Keratinocyte (primary cell): Measurements from ENCODE around the gene CAND2. TPM values are rescaled to one million over a fixed set of nuclear protein-coding genes. Genes with fewer than 3 reads are reported as not detected.
A peak's percentile ranks its signal among the peaks of the same experiment; 100 is the strongest.

Experiments used
- DNase-seq: peaks from one replicate; pipeline ENCODE4 v3.0.0-alpha.2; 2011; ENCODE audit warnings: low read depth, missing footprints, low spot score
- FAIRE-seq: peaks from 2 replicates; lab custom pipeline; 2011; peaks lifted over from hg19 to GRCh38; lab: Jason Lieb, UNC
- H2AFZ ChIP-seq: 2 replicates; pipeline ENCODE4 v1.6.0; 2012; ENCODE audit warnings: low read length, control low read depth, inconsistent platforms; ENCODE audit not compliant: control insufficient read depth
- H3K27ac ChIP-seq: 2 replicates; pipeline ENCODE4 v1.5.1; 2011; ENCODE audit warnings: low read length; ENCODE audit not compliant: control insufficient read depth, insufficient read depth
- H3K27me3 ChIP-seq: 3 replicates; pipeline ENCODE4 v1.6.0; 2011; ENCODE audit warnings: low read length; ENCODE audit not compliant: control insufficient read depth, insufficient read depth; ENCODE audit errors: extremely low read depth
- H3K36me3 ChIP-seq, 2 experiments: 2 replicates in 1 of 2; 3 replicates in 1 of 2; pipeline ENCODE4 v1.5.1; 2011; ENCODE audit warnings: low read length in 2 of 2, mild to moderate bottlenecking in 1 of 2; ENCODE audit not compliant: control insufficient read depth in 2 of 2, insufficient read depth in 2 of 2; ENCODE audit errors: extremely low read depth in 1 of 2
- H3K4me1 ChIP-seq: 3 replicates; pipeline ENCODE4 v1.5.1; 2011; ENCODE audit warnings: low read length; ENCODE audit not compliant: control insufficient read depth, insufficient read depth; ENCODE audit errors: extremely low read depth
- H3K4me2 ChIP-seq: 3 replicates; pipeline ENCODE4 v1.6.0; 2011; ENCODE audit warnings: low read depth, low read length; ENCODE audit not compliant: control insufficient read depth, insufficient read depth; ENCODE audit errors: extremely low read depth
- H3K4me3 ChIP-seq, 3 experiments: fragments of 200-600 bp in 1 of 3; sonication (generic) in 1 of 3; 2 replicates in 2 of 3; 3 replicates in 1 of 3; pipeline ENCODE4 v1.5.1; 2011 to 2016; ENCODE audit warnings: low read length in 3 of 3, mild to moderate bottlenecking in 3 of 3, control low read depth in 2 of 3, inconsistent platforms in 1 of 3, low read depth in 1 of 3, mixed read lengths in 1 of 3, mixed run types in 1 of 3, moderate library complexity in 1 of 3; ENCODE audit not compliant: control insufficient read depth in 2 of 3, insufficient read depth in 2 of 3; ENCODE audit errors: extremely low read depth in 1 of 3
- H3K79me2 ChIP-seq: 2 replicates; pipeline ENCODE4 v1.6.0; 2012; ENCODE audit warnings: low read length; ENCODE audit not compliant: control insufficient read depth, insufficient read depth
- H3K9ac ChIP-seq: 3 replicates; pipeline ENCODE4 v1.6.0; 2011; ENCODE audit warnings: low read length; ENCODE audit not compliant: control insufficient read depth, insufficient read depth; ENCODE audit errors: extremely low read depth
- H3K9me1 ChIP-seq: 3 replicates; pipeline ENCODE4 v1.6.0; 2011; ENCODE audit warnings: low read length; ENCODE audit not compliant: control insufficient read depth, insufficient read depth; ENCODE audit errors: extremely low read depth
- H3K9me3 ChIP-seq: 2 replicates; pipeline ENCODE4 v1.5.1; 2012; ENCODE audit warnings: low read depth, low read length; ENCODE audit not compliant: control insufficient read depth
- H4K20me1 ChIP-seq: 3 replicates; pipeline ENCODE4 v1.6.0; 2011; ENCODE audit warnings: low read length; ENCODE audit not compliant: control insufficient read depth, insufficient read depth; ENCODE audit errors: extremely low read depth
- CTCF ChIP-seq, 3 experiments: IDR thresholded peaks in 1 of 3; conservative IDR thresholded peaks in 1 of 3; optimal IDR thresholded peaks in 1 of 3; 2 replicates in 2 of 3; 3 replicates in 1 of 3; pipeline versions ENCODE3 to v1.5.1; 2011; ENCODE audit warnings: low read length in 3 of 3, mild to moderate bottlenecking in 3 of 3, moderate library complexity in 2 of 3, control low read depth in 1 of 3, inconsistent platforms in 1 of 3; ENCODE audit not compliant: insufficient read depth in 2 of 3; ENCODE audit errors: extremely low read depth in 1 of 3
- EZH2 ChIP-seq: IDR thresholded peaks from one replicate; pipeline ENCODE4 v1.6.1; 2012; ENCODE audit warnings: inconsistent platforms, mild to moderate bottlenecking, low read length, moderate library complexity
- dilution Hi-C: fragments of 300-500 bp; cut with MboI; formaldehyde crosslinking; loops from one replicate; pipeline ENCODE4 v1.7.0; 2020; ENCODE audit warnings: low sequenced_read_pairs; ENCODE audit not compliant: extremely low pct_ligation_motif_present
- polyA plus RNA-seq, 5 experiments: library from polyadenylated mRNA; depleted of rRNA in 3 of 5; stranded (reverse) in 3 of 5; stranded (forward) in 1 of 5; unstranded in 1 of 5; fragments of >200 nt; gene quantifications; 1 replicate in 1 of 5; 2 replicates in 3 of 5; 3 replicates in 1 of 5; pipeline versions ENCODE4 v1.2.1 to v1.2.3, GENCODE V29; 2011 to 2012; ENCODE audit warnings: missing spikeins in 2 of 5, low read depth in 1 of 5, low replicate concordance in 1 of 5

Gene CAND2
- polyA plus RNA-seq, 1 donor (not counting 4 experiments of a cell fraction or from before 2014, with no cell fraction given): 0.05 TPM

GRCh38 chr3:12841970-12842328 lies 45.5 kb downstream of the CAND2 start:
- Histone ChIP-seq H3K4me2 (peak overlapping the region; percentile 90), H3K27ac (peak overlapping the region; percentile 99), H3K79me2 (peaks cover 44% of the 10 kb centered on the region), H2AFZ (peak overlapping the region; percentile 50), H4K20me1 (peaks cover 30% of the 10 kb centered on the region), H3K9ac (peak overlapping the region; percentile 89), H3K9me1 (peaks cover 5% of the 10 kb centered on the region), H3K4me3 (peak overlapping the region in 1 of 3 experiments; percentile 80), H3K9me3 (no peaks in the 10 kb centered on the region), H3K4me1 (peaks cover 41% of the 10 kb centered on the region), H3K27me3 (no peaks in the 10 kb centered on the region), H3K36me3 (peaks cover 20 to 35% of the 10 kb centered on the region in 2 experiments)
- FAIRE-seq (no peak), DNase-seq (no peak)
- TF ChIP-seq CTCF (optimal IDR thresholded peaks at IDR 0.05 in 1 of 3, IDR thresholded peaks at IDR 0.05 in 1 of 3, conservative IDR thresholded peaks at IDR 0.05 in 1 of 3; ENCODE audit: extremely low read depth in 1 of 3, insufficient read depth in 2 of 3, low read length in 3 of 3): no peak
- TF ChIP-seq EZH2: no peak
- dilution Hi-C loops: no loop called here

- no peak for TF ChIP-seq EZH2
- no peak for TF ChIP-seq CTCF (optimal IDR thresholded peaks at IDR 0.05 in 1 of 3, IDR thresholded peaks at IDR 0.05 in 1 of 3, conservative IDR thresholded peaks at IDR 0.05 in 1 of 3; ENCODE audit: extremely low read depth in 1 of 3, insufficient read depth in 2 of 3, low read length in 3 of 3)
- H3K79me2 ChIP-seq: peaks cover 39% of the 10 kb centered on the region
- H3K4me2 ChIP-seq: no peak overlapping the region
- H3K27ac ChIP-seq: no peak overlapping the region
- H3K4me3 ChIP-seq: no peak overlapping the region
- DNase-seq (no peak), FAIRE-seq (no peak)
- peaks cover 5% of the 10 kb centered on the region for H3K9me1 ChIP-seq
- no peak overlapping the region for H2AFZ ChIP-seq
- H3K27me3 ChIP-seq: no peaks in the 10 kb centered on the region
- H4K20me1 ChIP-seq: peaks cover 25% of the 10 kb centered on the region
- peaks cover 39% of the 10 kb centered on the region for H3K4me1 ChIP-seq
- H3K9me3 ChIP-seq: no peaks in the 10 kb centered on the region
- no peak overlapping the region for H3K9ac ChIP-seq
- peaks cover 17 to 31% of the 10 kb centered on the region in 2 experiments for H3K36me3 ChIP-seq
- dilution Hi-C loops: no loop called here
Observed at GRCh38 chr3:12842469-12842868, 46.0 kb downstream of the CAND2 start.
